ENCODE measurements around the gene BSPRY. TPM values are rescaled to one million over a fixed set of nuclear protein-coding genes. Genes with fewer than 3 reads are reported as not detected.

BSPRY gene
- total and polyA plus RNA-seq, 4 experiments from 2014 or later = 0.24 to 0.93 TPM; not detected in 2

- Mint-ChIP-seq H3K27me3 (peaks cover 3% of the 10 kb centered on the region in 2 donors), H3K4me1 (no peaks in the 10 kb centered on the region), H3K36me3 (no peaks in the 10 kb centered on the region), H3K27ac (peak overlapping the region in 1 of 7 donors; percentile 48), H3K4me3 (no peak overlapping the region), H3K9me3 (no peaks in the 10 kb centered on the region)
- Histone ChIP-seq H3K9me3 (ENCODE audit: control insufficient read depth in 1 of 2, low read length in 2 of 2) (no peaks in the 10 kb centered on the region), H3K27ac (ENCODE audit: low read depth, low read length) (no peak overlapping the region), H3K36me3 (ENCODE audit: insufficient read depth, low read length) (no peaks in the 10 kb centered on the region), H3K4me3 (ENCODE audit: low read length in 2 of 2) (no peak overlapping the region), H3K4me1 (ENCODE audit: insufficient read depth, low read length) (no peaks in the 10 kb centered on the region), H3K27me3 (ENCODE audit: insufficient read depth, low read length) (no peaks in the 10 kb centered on the region)
- ChIA-PET POLR2A (ENCODE audit: partially characterized antibody) (interaction anchor here (0.6 kb wide), 2 partner anchors 346 to 347 kb away, joined by 3 to 4 read pairs; no protein-coding TSS in a partner anchor), CTCF (ENCODE audit: partially characterized antibody) (interaction anchor here (0.7 to 3.0 kb wide), 10 partner anchors 35 to 367 kb away, joined by 3 to 13 read pairs (median 4); partner anchors contain the start of genes ALAD, BSPRY, C9orf43 and POLE3)
- DNase-seq = peak in 4 of 5 donors; percentile 18 to 34 (median 26)
- intact Hi-C loops (cut with micrococcal nuclease) = loop anchor here (1.0 kb wide), 3 partner anchors 92 to 349 kb away; partner anchors contain the start of gene ALAD
Measured at GRCh38 chr9:113309204-113309813, 40.0 kb upstream of the BSPRY start.

GRCh38 chr9:113310538-113310937 is 38.8 kb upstream of the BSPRY start:
- CTCF ChIA-PET (ENCODE audit: partially characterized antibody) = interaction anchor here (1.0 to 3.0 kb wide), 6 partner anchors 8 to 347 kb away, joined by 3 to 13 read pairs (median 4); partner anchors contain the start of genes C9orf43, POLE3 and WDR31

GRCh38 chr9:113311961-113312360 is 37.4 kb upstream of the BSPRY start:
- no peaks in the 10 kb centered on the region for H3K36me3 Mint-ChIP-seq
- H3K4me1 ChIP-seq (ENCODE audit: insufficient read depth, low read length) = no peaks in the 10 kb centered on the region
- DNase-seq = no peak
- H3K4me1 Mint-ChIP-seq = no peaks in the 10 kb centered on the region
- H3K36me3 ChIP-seq (ENCODE audit: insufficient read depth, low read length) = no peaks in the 10 kb centered on the region
- ChIA-PET POLR2A (ENCODE audit: partially characterized antibody) (no interaction called here), CTCF (ENCODE audit: partially characterized antibody) (interaction anchor here (0.8 to 2.6 kb wide), 7 partner anchors 12 to 345 kb away, joined by 3 to 11 read pairs (median 4); partner anchors contain the start of genes C9orf43, POLE3 and WDR31)
- H3K4me3 Mint-ChIP-seq = no peak overlapping the region
- H3K4me3 ChIP-seq (ENCODE audit: low read length in 2 of 2) = no peak overlapping the region
- no peak overlapping the region for H3K27ac ChIP-seq (ENCODE audit: low read depth, low read length)
- intact Hi-C loops (cut with micrococcal nuclease) = no loop called here
- no peak overlapping the region for H3K27ac Mint-ChIP-seq
- H3K9me3 Mint-ChIP-seq = no peaks in the 10 kb centered on the region
- no peaks in the 10 kb centered on the region for H3K27me3 Mint-ChIP-seq
- H3K9me3 ChIP-seq (ENCODE audit: control insufficient read depth in 1 of 2, low read length in 2 of 2) = no peaks in the 10 kb centered on the region
- no peaks in the 10 kb centered on the region for H3K27me3 ChIP-seq (ENCODE audit: insufficient read depth, low read length)

More at GRCh38 chr9:113310538-113310937, 38.8 kb upstream of the BSPRY start:
- Histone ChIP-seq H3K27ac (ENCODE audit: low read depth, low read length) (no peak overlapping the region), H3K27me3 (ENCODE audit: insufficient read depth, low read length) (no peaks in the 10 kb centered on the region), H3K36me3 (ENCODE audit: insufficient read depth, low read length) (no peaks in the 10 kb centered on the region), H3K4me1 (ENCODE audit: insufficient read depth, low read length) (no peaks in the 10 kb centered on the region), H3K4me3 (ENCODE audit: low read length in 2 of 2) (no peak overlapping the region), H3K9me3 (ENCODE audit: control insufficient read depth in 1 of 2, low read length in 2 of 2) (no peaks in the 10 kb centered on the region)
- H3K4me1 Mint-ChIP-seq = no peaks in the 10 kb centered on the region
- POLR2A ChIA-PET (ENCODE audit: partially characterized antibody) = interaction anchor here (0.7 kb wide), 1 partner anchor 1451 kb away, joined by 3 read pairs; no protein-coding TSS in a partner anchor
- no peaks in the 10 kb centered on the region for H3K36me3 Mint-ChIP-seq
- DNase-seq = no peak
- no peak overlapping the region for H3K4me3 Mint-ChIP-seq
- H3K27ac Mint-ChIP-seq = no peak overlapping the region
- intact Hi-C loops (cut with micrococcal nuclease) = no loop called here
- H3K27me3 Mint-ChIP-seq = peaks cover under 1% of the 10 kb centered on the region in 2 donors
- no peaks in the 10 kb centered on the region for H3K9me3 Mint-ChIP-seq

GRCh38 chr9:113313261-113313660 is 36.1 kb upstream of the BSPRY start:
- Histone ChIP-seq H3K9me3 (ENCODE audit: control insufficient read depth in 1 of 2, low read length in 2 of 2) (no peaks in the 10 kb centered on the region), H3K4me1 (ENCODE audit: insufficient read depth, low read length) (no peaks in the 10 kb centered on the region), H3K36me3 (ENCODE audit: insufficient read depth, low read length) (no peaks in the 10 kb centered on the region), H3K4me3 (ENCODE audit: low read length in 2 of 2) (no peak overlapping the region), H3K27ac (ENCODE audit: low read depth, low read length) (no peak overlapping the region), H3K27me3 (ENCODE audit: insufficient read depth, low read length) (no peaks in the 10 kb centered on the region)
- no peak for DNase-seq
- H3K27ac Mint-ChIP-seq = no peak overlapping the region
- H3K4me1 Mint-ChIP-seq = no peaks in the 10 kb centered on the region
- H3K9me3 Mint-ChIP-seq = no peaks in the 10 kb centered on the region
- POLR2A ChIA-PET (ENCODE audit: partially characterized antibody) = no interaction called here
- CTCF ChIA-PET (ENCODE audit: partially characterized antibody) = no interaction called here
- intact Hi-C loops (cut with micrococcal nuclease) = no loop called here
- no peak overlapping the region for H3K4me3 Mint-ChIP-seq
- no peaks in the 10 kb centered on the region for H3K27me3 Mint-ChIP-seq
- no peaks in the 10 kb centered on the region for H3K36me3 Mint-ChIP-seq

- Mint-ChIP-seq H3K36me3 (peaks cover 0 to 3% of the 10 kb centered on the region in 2 donors), H3K27me3 (no peaks in the 10 kb centered on the region), H3K9me3 (no peaks in the 10 kb centered on the region), H3K4me3 (no peak overlapping the region), H3K27ac (no peak overlapping the region), H3K4me1 (no peaks in the 10 kb centered on the region)
- no peak overlapping the region for H3K4me3 ChIP-seq (ENCODE audit: low read length in 2 of 2)
- H3K9me3 ChIP-seq (ENCODE audit: control insufficient read depth in 1 of 2, low read length in 2 of 2) = no peaks in the 10 kb centered on the region
- H3K4me1 ChIP-seq (ENCODE audit: insufficient read depth, low read length) = no peaks in the 10 kb centered on the region
- ChIA-PET CTCF (ENCODE audit: partially characterized antibody) (no interaction called here), POLR2A (ENCODE audit: partially characterized antibody) (no interaction called here)
- H3K27me3 ChIP-seq (ENCODE audit: insufficient read depth, low read length) = no peaks in the 10 kb centered on the region
- DNase-seq = no peak
- intact Hi-C loops (cut with micrococcal nuclease) = no loop called here
- H3K36me3 ChIP-seq (ENCODE audit: insufficient read depth, low read length) = no peaks in the 10 kb centered on the region
- no peak overlapping the region for H3K27ac ChIP-seq (ENCODE audit: low read depth, low read length)
Measured at GRCh38 chr9:113315231-113315630, 34.1 kb upstream of the BSPRY start.

GRCh38 chr9:113316030-113316429 is 33.3 kb upstream of the BSPRY start:
- no peaks in the 10 kb centered on the region for H3K4me1 Mint-ChIP-seq
- POLR2A ChIA-PET (ENCODE audit: partially characterized antibody) = no interaction called here
- Histone ChIP-seq H3K4me3 (ENCODE audit: low read length in 2 of 2) (no peak overlapping the region), H3K27me3 (ENCODE audit: insufficient read depth, low read length) (no peaks in the 10 kb centered on the region), H3K4me1 (ENCODE audit: insufficient read depth, low read length) (no peaks in the 10 kb centered on the region), H3K9me3 (ENCODE audit: control insufficient read depth in 1 of 2, low read length in 2 of 2) (no peaks in the 10 kb centered on the region), H3K36me3 (ENCODE audit: insufficient read depth, low read length) (no peaks in the 10 kb centered on the region), H3K27ac (ENCODE audit: low read depth, low read length) (no peak overlapping the region)
- H3K4me3 Mint-ChIP-seq = no peak overlapping the region
- H3K36me3 Mint-ChIP-seq = peaks cover 0 to 3% of the 10 kb centered on the region in 2 donors
- H3K27ac Mint-ChIP-seq = no peak overlapping the region
- intact Hi-C loops (cut with micrococcal nuclease) = no loop called here
- CTCF ChIA-PET (ENCODE audit: partially characterized antibody) = interaction anchor here (0.6 kb wide), 1 partner anchor 337 kb away, joined by 3 read pairs; no protein-coding TSS in a partner anchor
- DNase-seq = no peak
- H3K9me3 Mint-ChIP-seq = no peaks in the 10 kb centered on the region
- H3K27me3 Mint-ChIP-seq = no peaks in the 10 kb centered on the region

- Mint-ChIP-seq H3K27me3 (no peaks in the 10 kb centered on the region), H3K9me3 (no peaks in the 10 kb centered on the region), H3K4me3 (no peak overlapping the region), H3K27ac (no peak overlapping the region), H3K36me3 (peaks cover 0 to 3% of the 10 kb centered on the region in 2 donors), H3K4me1 (no peaks in the 10 kb centered on the region)
- Histone ChIP-seq H3K27ac (ENCODE audit: low read depth, low read length) (no peak overlapping the region), H3K9me3 (ENCODE audit: control insufficient read depth in 1 of 2, low read length in 2 of 2) (no peaks in the 10 kb centered on the region), H3K27me3 (ENCODE audit: insufficient read depth, low read length) (no peaks in the 10 kb centered on the region), H3K36me3 (ENCODE audit: insufficient read depth, low read length) (no peaks in the 10 kb centered on the region), H3K4me1 (ENCODE audit: insufficient read depth, low read length) (no peaks in the 10 kb centered on the region), H3K4me3 (ENCODE audit: low read length in 2 of 2) (no peak overlapping the region)
- intact Hi-C loops (cut with micrococcal nuclease) = no loop called here
- ChIA-PET POLR2A (ENCODE audit: partially characterized antibody) (no interaction called here), CTCF (ENCODE audit: partially characterized antibody) (interaction anchor here (1.1 kb wide), 1 partner anchor 34 kb away, joined by 3 read pairs; no protein-coding TSS in a partner anchor)
- DNase-seq = no peak
Measured at GRCh38 chr9:113317777-113318176, 31.6 kb upstream of the BSPRY start.
